Esophagus (tissue), 2 donors: ENCODE measurements around the gene ST7. TPM values are rescaled to one million over a fixed set of nuclear protein-coding genes. Genes with fewer than 3 reads are reported as not detected.
"Not testable (repeated sequence)": the region's sequence is repeated elsewhere in the genome, so short reads cannot be mapped to it uniquely, and the experiment has no call there.

ENCODE experiments used
- H3K27ac ChIP-seq, 2 donors: one replicate each; pipeline ENCODE4 v1.5.1; 2013; ENCODE audit warnings: low read depth in 2 of 2, mild to moderate bottlenecking in 2 of 2, inconsistent platforms in 1 of 2, low read length in 1 of 2, moderate library complexity in 1 of 2
- H3K27me3 ChIP-seq, 2 donors: one replicate each; pipeline ENCODE4 v1.6.1; 2013; ENCODE audit warnings: low read length in 2 of 2, control low read depth in 1 of 2, mild to moderate bottlenecking in 1 of 2; ENCODE audit not compliant: insufficient read depth in 2 of 2, control insufficient read depth in 1 of 2
- H3K36me3 ChIP-seq, 2 donors: one replicate each; pipeline ENCODE4 v1.6.1; 2013; ENCODE audit warnings: low read length in 1 of 2; ENCODE audit not compliant: control insufficient read depth in 2 of 2, insufficient read depth in 2 of 2
- H3K4me1 ChIP-seq, 2 donors: one replicate each; pipeline ENCODE4 v1.6.1; 2013; ENCODE audit warnings: low read length in 1 of 2; ENCODE audit not compliant: control insufficient read depth in 2 of 2, insufficient read depth in 2 of 2
- H3K4me3 ChIP-seq, 2 donors: one replicate each; pipeline ENCODE4 v1.5.1; 2013; ENCODE audit warnings: low read length in 2 of 2, mild to moderate bottlenecking in 2 of 2, low read depth in 1 of 2, moderate library complexity in 1 of 2
- H3K9me3 ChIP-seq, 2 donors: one replicate each; pipeline ENCODE4 v1.6.1; 2013; ENCODE audit warnings: mild to moderate bottlenecking in 2 of 2, low read depth in 1 of 2, low read length in 1 of 2, moderate library complexity in 1 of 2; ENCODE audit not compliant: control insufficient read depth in 2 of 2, insufficient read depth in 1 of 2
- WGBS, 2 donors: extraction: QIAGEN DNeasy Blood & Tissue Kit; methylation state at CpG; one replicate each; pipeline ENCODE4 v1.1.7; 2013; 5-methylcytosine and 5-hydroxymethylcytosine counted together
- polyA plus RNA-seq, 2 donors: library from polyadenylated mRNA; stranded (reverse); fragments of 200-250 nt; gene quantifications; one replicate each; pipeline ENCODE4 v1.2.3, GENCODE V29; 2013
- donor health status: healthy with polysubstance abuse.
- donor health status: Bipolar disorder and iron deficiency.

ST7 gene
- polyA plus RNA-seq, 2 donors = 4.3 to 7.4 TPM

DNA sequence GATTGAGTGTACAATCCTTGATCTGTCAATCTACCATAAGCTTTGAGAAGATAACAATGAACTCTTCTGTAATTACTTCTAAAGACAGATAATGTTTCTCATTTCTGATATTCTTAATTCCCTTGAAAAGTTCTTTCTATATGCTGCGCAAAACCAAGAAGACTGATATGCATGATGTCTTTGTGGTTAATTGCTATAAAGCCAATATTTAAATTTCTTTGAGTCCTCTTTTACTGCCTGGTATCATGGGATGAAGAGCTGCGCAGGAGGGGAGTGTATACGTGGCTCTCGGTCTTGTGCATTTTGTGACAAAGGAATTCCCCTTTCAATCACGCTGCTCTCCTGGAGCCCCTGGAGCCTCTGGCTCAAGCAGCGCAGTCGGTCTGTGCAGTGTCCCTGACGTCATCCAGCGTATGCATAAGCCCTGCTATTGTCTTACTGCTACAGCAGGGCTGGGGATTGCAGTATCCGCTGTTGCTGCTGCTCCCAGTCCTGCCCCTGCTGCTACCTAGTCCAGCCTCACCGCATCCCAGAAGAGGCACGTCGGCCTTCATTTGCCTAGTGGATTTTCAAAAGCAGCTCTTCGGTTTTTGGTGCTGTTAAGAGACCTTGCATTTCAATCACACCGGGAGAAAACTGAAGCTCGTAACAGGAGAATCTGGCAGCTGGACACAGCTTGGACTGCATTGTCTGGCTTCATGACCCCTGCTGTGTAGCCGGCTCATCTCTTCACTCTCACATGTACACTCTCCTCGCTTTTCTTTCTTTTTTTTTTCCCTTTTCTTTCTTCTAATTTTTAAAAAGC, 66.7 kb downstream of the ST7 start:
- WGBS, 2 donors = 25 to 44% methylated on average over 18 of the region's 18 CpGs
- Histone ChIP-seq H3K4me3 (peak overlapping the region in 1 of 2 donors; percentile 13), H3K27ac (no peak overlapping the region), H3K27me3 (no peaks in the 10 kb centered on the region), H3K9me3 (no peaks in the 10 kb centered on the region), H3K36me3 (no peaks in the 10 kb centered on the region), H3K4me1 (peaks cover 0 to 2% of the 10 kb centered on the region in 2 donors)

DNA sequence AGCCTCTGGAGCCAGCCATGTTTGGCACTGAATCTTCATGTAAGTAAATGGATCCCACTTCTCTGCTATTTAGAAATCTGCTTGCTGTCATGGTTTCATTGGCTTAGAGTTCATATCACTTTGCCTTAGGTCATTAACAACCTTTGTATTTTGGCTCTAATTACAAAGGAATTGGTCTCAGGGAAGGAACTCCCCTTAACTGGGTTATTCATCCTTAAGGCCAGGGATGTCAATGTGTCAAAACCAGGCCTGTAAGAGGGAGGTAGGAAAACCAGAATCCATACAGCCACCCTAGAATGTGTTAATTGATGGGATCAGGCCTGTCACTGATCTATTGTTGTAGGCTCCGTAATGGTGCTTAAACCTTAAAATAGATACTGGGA, 67.3 kb downstream of the ST7 start:
- H3K4me3 ChIP-seq = peak overlapping the region in 1 of 2 donors; percentile 13
- peaks cover 0 to 2% of the 10 kb centered on the region in 2 donors for H3K4me1 ChIP-seq
- H3K27ac ChIP-seq = no peak overlapping the region
- WGBS, 2 donors = 29 to 55% methylated on average over 1 of the region's 1 CpG
- no peaks in the 10 kb centered on the region for H3K27me3 ChIP-seq
- H3K9me3 ChIP-seq = no peaks in the 10 kb centered on the region
- H3K36me3 ChIP-seq = no peaks in the 10 kb centered on the region

DNA sequence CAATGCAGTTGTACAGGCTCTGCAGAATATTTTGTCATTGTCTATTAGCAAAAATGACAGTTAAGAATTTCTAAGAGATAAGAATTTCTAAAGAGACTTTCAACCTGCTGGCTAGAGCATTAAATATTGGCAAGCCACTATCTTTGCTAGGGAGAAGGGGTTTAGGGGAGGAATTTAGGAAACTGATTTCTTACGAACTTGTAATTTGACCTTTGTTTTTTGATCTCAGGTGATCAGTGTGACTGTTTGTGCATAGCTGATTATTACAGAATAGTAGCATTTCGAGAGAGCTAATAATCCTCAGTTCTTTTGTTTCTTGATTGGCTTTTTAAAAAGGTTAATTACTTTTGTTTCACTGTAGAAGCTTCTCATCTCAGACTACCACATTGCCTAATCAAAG, 68.1 kb downstream of the ST7 start:
- H3K4me3 ChIP-seq = no peak overlapping the region
- H3K36me3 ChIP-seq = no peaks in the 10 kb centered on the region
- no peak overlapping the region for H3K27ac ChIP-seq
- H3K27me3 ChIP-seq = no peaks in the 10 kb centered on the region
- no peaks in the 10 kb centered on the region for H3K9me3 ChIP-seq
- 65 to 78% methylated on average over 2 of the region's 2 CpGs for WGBS, 2 donors
- peaks cover 0 to 2% of the 10 kb centered on the region in 2 donors for H3K4me1 ChIP-seq

- no peak overlapping the region for H3K27ac ChIP-seq
- H3K4me1 ChIP-seq = peaks cover 0 to 2% of the 10 kb centered on the region in 2 donors
- no peaks in the 10 kb centered on the region for H3K36me3 ChIP-seq
- WGBS, 2 donors = 87 to 94% methylated on average over 5 of the region's 5 CpGs
- no peaks in the 10 kb centered on the region for H3K27me3 ChIP-seq
- H3K9me3 ChIP-seq = no peaks in the 10 kb centered on the region
- H3K4me3 ChIP-seq = no peak overlapping the region
Measured at GRCh38 chr7:117021986-117022385, 68.7 kb downstream of the ST7 start.

DNA sequence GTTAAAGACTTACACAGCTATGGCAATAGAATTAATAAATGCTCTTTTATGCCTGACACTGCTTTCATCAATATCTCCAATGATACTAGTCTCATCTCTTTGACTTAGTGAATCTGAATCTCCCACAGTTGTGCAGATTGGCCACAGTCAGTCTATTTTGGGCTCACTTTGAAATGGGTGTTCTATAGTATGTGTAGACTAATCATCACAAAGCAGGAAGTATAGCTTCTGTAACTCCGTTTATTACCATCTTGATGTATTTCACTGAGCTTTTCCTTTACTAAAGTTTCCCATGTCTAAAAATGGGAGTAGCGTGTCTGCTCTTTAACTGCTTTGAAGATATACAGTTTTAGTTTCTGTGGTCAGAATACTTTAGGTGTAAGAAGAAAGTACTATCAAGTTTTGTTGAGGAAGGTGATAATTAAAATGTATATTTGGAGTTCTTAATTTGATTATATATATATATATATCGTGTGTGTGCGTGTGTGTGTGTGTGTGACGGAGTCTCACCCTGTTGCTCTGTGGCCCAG, 70.1 kb downstream of the ST7 start:
- WGBS, 2 donors = 89 to 94% methylated on average over 5 of the region's 5 CpGs
- H3K9me3 ChIP-seq = no peaks in the 10 kb centered on the region
- H3K27me3 ChIP-seq = no peaks in the 10 kb centered on the region
- H3K27ac ChIP-seq = no peak overlapping the region
- H3K4me3 ChIP-seq = no peak overlapping the region
- no peaks in the 10 kb centered on the region for H3K36me3 ChIP-seq
- H3K4me1 ChIP-seq = peaks cover 0 to 2% of the 10 kb centered on the region in 2 donors

GRCh38 chr7:117024811-117025210, 71.5 kb downstream of the ST7 start:
- H3K9me3 ChIP-seq = no peaks in the 10 kb centered on the region
- H3K4me1 ChIP-seq = peaks cover 0 to 2% of the 10 kb centered on the region in 2 donors
- no peaks in the 10 kb centered on the region for H3K27me3 ChIP-seq
- H3K4me3 ChIP-seq = no peak overlapping the region
- no peak overlapping the region for H3K27ac ChIP-seq
- H3K36me3 ChIP-seq = no peaks in the 10 kb centered on the region

DNA sequence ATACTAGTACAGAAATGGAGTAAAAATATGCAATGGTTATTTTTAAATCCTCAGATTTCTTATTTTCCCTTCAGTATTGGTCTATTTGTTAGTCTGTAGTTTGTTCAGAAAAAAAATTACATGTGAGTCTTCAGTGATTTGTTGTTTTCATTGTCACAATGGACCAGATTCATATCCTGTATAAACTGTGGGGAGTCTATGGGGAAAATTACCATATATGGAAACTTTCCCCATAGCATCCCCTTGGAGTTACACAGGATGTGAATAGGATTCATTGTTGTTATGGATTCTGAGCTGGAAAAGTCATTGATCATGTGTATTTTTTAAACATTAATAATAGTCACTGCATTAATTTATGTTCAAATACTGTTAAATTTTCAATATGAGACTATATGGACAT, 72.6 kb downstream of the ST7 start:
- H3K27ac ChIP-seq = no peak overlapping the region
- no peaks in the 10 kb centered on the region for H3K4me1 ChIP-seq
- H3K9me3 ChIP-seq = no peaks in the 10 kb centered on the region
- H3K36me3 ChIP-seq = no peaks in the 10 kb centered on the region
- H3K4me3 ChIP-seq = no peak overlapping the region
- H3K27me3 ChIP-seq = no peaks in the 10 kb centered on the region

GRCh38 chr7:117030346-117030745, 77.0 kb downstream of the ST7 start:
- not testable (repeated sequence) for H3K9me3 ChIP-seq, H3K36me3 ChIP-seq, H3K27me3 ChIP-seq, H3K4me1 ChIP-seq, H3K4me3 ChIP-seq, H3K27ac ChIP-seq
- WGBS, 2 donors = 95 to 98% methylated on average over 1 of the region's 1 CpG

DNA sequence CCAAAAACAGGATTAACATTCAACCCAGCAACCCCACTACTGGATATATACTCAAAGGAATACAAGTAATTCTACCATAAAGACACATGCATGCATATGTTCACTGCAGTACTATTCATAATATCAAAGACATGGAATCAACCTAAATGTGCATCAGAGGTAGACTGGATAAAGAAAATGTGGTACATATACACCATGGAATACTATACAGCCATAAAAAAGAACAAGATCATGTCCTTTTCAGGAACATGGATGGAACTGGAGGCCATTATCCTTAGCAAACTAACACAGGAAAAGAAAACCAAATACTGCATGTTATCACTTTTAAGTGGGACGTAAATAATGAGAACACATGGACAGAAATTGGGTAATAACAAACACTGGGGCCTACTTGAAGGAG, 77.5 kb downstream of the ST7 start:
- not testable (repeated sequence) for H3K4me3 ChIP-seq, H3K4me1 ChIP-seq, H3K9me3 ChIP-seq, H3K36me3 ChIP-seq, H3K27me3 ChIP-seq, H3K27ac ChIP-seq
- 0% methylated on average over 1 of the region's 1 CpG for WGBS, 2 donors

GRCh38 chr7:117032810-117033209, 79.5 kb downstream of the ST7 start:
- 78 to 96% methylated on average over 1 of the region's 1 CpG for WGBS, 2 donors

More at GRCh38 chr7:117032810-117033209, 79.5 kb downstream of the ST7 start:
- Histone ChIP-seq H3K9me3 (no peaks in the 10 kb centered on the region), H3K4me3 (no peak overlapping the region), H3K27ac (no peak overlapping the region), H3K36me3 (no peaks in the 10 kb centered on the region), H3K4me1 (no peaks in the 10 kb centered on the region), H3K27me3 (no peaks in the 10 kb centered on the region)
